Stomach (tissue), 9 donors: Measurements from ENCODE around the gene TNS1. TPM values are rescaled to one million over a fixed set of nuclear protein-coding genes. Genes with fewer than 3 reads are reported as not detected.

Experiments used
- DNase-seq, 2 donors: peaks; one replicate each; pipeline versions ENCODE4 v3.0.0 to v3.0.0-alpha.2; 2013 to 2019
- H3K27ac ChIP-seq, 5 donors: fragments of 200-600 bp in 4 of 5; sonication (generic) in 4 of 5; one replicate each; pipeline ENCODE4 v1.5.1; 2013 to 2019; ENCODE audit warnings: mild to moderate bottlenecking in 1 of 5, moderate library complexity in 1 of 5
- H3K27me3 ChIP-seq, 3 donors: fragments of 200-600 bp; sonication (generic); one replicate each; pipeline ENCODE4 v1.5.1; 2017 to 2019; ENCODE audit warnings: mixed run types in 1 of 3
- H3K36me3 ChIP-seq, 4 donors: fragments of 200-600 bp; sonication (generic); 1 replicate in 3 of 4; 2 replicates in 1 of 4; pipeline ENCODE4 v1.5.1; 2016 to 2019
- H3K4me1 ChIP-seq, 4 donors: fragments of 200-600 bp; sonication (generic); one replicate each; pipeline ENCODE4 v1.5.1; 2016 to 2019
- H3K4me3 ChIP-seq, 4 donors: fragments of 200-600 bp; sonication (generic) in 3 of 4; one replicate each; pipeline ENCODE4 v1.5.1; 2016 to 2019; ENCODE audit warnings: mild to moderate bottlenecking in 1 of 4
- H3K9me3 ChIP-seq, 4 donors: fragments of 200-600 bp; sonication (generic); one replicate each; pipeline ENCODE4 v1.5.1; 2016 to 2019
- CTCF ChIP-seq, 7 experiments: fragments of 450-650 bp in 4 of 7; fragments of 200-600 bp in 3 of 7; sonication (generic) in 3 of 7; IDR thresholded peaks; one replicate each; pipeline ENCODE4 v1.5.1; 2016 to 2019; ENCODE audit warnings: antibody characterized with exemption in 7 of 7, control low read depth in 2 of 7, mild to moderate bottlenecking in 1 of 7
- EP300 ChIP-seq: sonication (generic); formaldehyde crosslinking; IDR thresholded peaks from one replicate; pipeline ENCODE4 v1.6.1; 2017; ENCODE audit warnings: antibody characterized with exemption
- POLR2A ChIP-seq, 4 donors: fragments of 450-650 bp; IDR thresholded peaks; one replicate each; pipeline ENCODE4 v1.6.1; 2016; ENCODE audit warnings: antibody characterized with exemption in 4 of 4, control low read depth in 2 of 4, mild to moderate bottlenecking in 1 of 4, moderate library complexity in 1 of 4
- POLR2AphosphoS5 ChIP-seq, 3 donors: sonication (generic); formaldehyde crosslinking; IDR thresholded peaks; one replicate each; pipeline ENCODE4 v1.6.1; 2016; ENCODE audit warnings: antibody characterized with exemption in 3 of 3
- WGBS, 5 donors: extraction: QIAGEN DNeasy Blood & Tissue Kit in 3 of 5; methylation state at CpG; one replicate each; pipeline versions ENCODE4 v1.1.5 to v1.1.7; 2013 to 2018; 5-methylcytosine and 5-hydroxymethylcytosine counted together
- intact Hi-C: fragments of 100-400 bp; cut with DNase I; formaldehyde crosslinking; loops from one replicate; pipeline ENCODE4 v1.15.1; 2023; ENCODE audit warnings: low total_unique reads
- polyA plus RNA-seq, 3 donors: library from polyadenylated mRNA; stranded (reverse); fragments of 200-250 nt; gene quantifications; one replicate each; pipeline ENCODE4 v1.2.3, GENCODE V29; 2013
- total RNA-seq, 5 donors: library from RNA; depleted of rRNA; stranded (reverse); fragments of >200 nt; gene quantifications; one replicate each; pipeline versions ENCODE4 v1.1.0 to v1.2.3, GENCODE V29; 2014 to 2016
- donor health status: healthy with polysubstance abuse.
- donor health status: Bipolar disorder and iron deficiency.
- donor health status: healthy.

TNS1 gene
- total and polyA plus RNA-seq, 8 donors = 18.5 to 682 (median 160) TPM

GRCh38 chr2:217828336-217828735, 174.5 kb downstream of the TNS1 start:
- peaks cover 40 to 82% (median 70%) of the 10 kb centered on the region in 4 donors for H3K36me3 ChIP-seq
- DNase-seq = no peak
- peak overlapping the region in 4 of 5 donors; percentile 38 to 67 (median 56) for H3K27ac ChIP-seq
- WGBS, 5 donors = 64 to 85% (median 82%) methylated on average over 4 of the region's 4 CpGs
- no peaks in the 10 kb centered on the region for H3K27me3 ChIP-seq
- intact Hi-C loops = no loop called here
- H3K9me3 ChIP-seq = no peaks in the 10 kb centered on the region
- H3K4me1 ChIP-seq = peaks cover 10 to 66% (median 37%) of the 10 kb centered on the region in 4 donors
- TF ChIP-seq POLR2AphosphoS5 (IDR thresholded peaks at IDR 0.05) (no peak), POLR2A (IDR thresholded peaks at IDR 0.05) (no peak), EP300 (no peak), CTCF (IDR thresholded peaks at IDR 0.05) (no peak)
- no peak overlapping the region for H3K4me3 ChIP-seq

- Histone ChIP-seq H3K9me3 (no peaks in the 10 kb centered on the region), H3K36me3 (peaks cover 33 to 82% (median 66%) of the 10 kb centered on the region in 4 donors), H3K27ac (peak overlapping the region in 4 of 5 donors; percentile 38 to 67 (median 56)), H3K27me3 (no peaks in the 10 kb centered on the region), H3K4me1 (peaks cover 10 to 68% (median 36%) of the 10 kb centered on the region in 4 donors), H3K4me3 (no peak overlapping the region)
- peak in 1 of 2 donors; percentile 55 for DNase-seq
- 53 to 69% (median 64%) methylated on average over 13 to 14 of the region's 14 CpGs for WGBS, 5 donors
- intact Hi-C loops = no loop called here
- no peak for TF ChIP-seq POLR2AphosphoS5 (IDR thresholded peaks at IDR 0.05)
- TF ChIP-seq CTCF (IDR thresholded peaks at IDR 0.05) = no peak
- TF ChIP-seq POLR2A (IDR thresholded peaks at IDR 0.05) = no peak
- no peak for TF ChIP-seq EP300
Observed at GRCh38 chr2:217827430-217828201, 175.2 kb downstream of the TNS1 start.

DNA sequence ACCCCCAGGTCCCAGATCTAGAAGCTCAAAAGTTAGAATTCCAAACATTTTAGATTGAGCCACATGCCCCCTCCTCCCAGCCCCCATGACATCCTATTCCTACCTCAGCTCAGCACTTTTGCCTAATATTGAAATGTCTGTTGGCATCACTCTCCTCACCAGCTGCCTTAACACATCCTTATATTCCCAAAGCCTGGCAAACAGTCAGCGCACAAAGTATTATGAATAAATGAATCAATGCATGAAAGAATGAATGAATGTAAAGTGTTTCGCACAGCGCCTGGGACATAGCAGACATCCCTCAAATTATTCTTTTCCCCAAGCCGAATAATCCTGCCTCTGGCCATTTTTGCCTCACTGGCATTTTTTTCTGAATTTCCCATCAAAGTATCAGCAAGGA, 175.8 kb downstream of the TNS1 start:
- no peak for DNase-seq
- WGBS, 5 donors = 82 to 96% (median 94%) methylated on average over 4 of the region's 4 CpGs
- H3K4me1 ChIP-seq = peaks cover 10 to 69% (median 38%) of the 10 kb centered on the region in 4 donors
- H3K27me3 ChIP-seq = no peaks in the 10 kb centered on the region
- no peak overlapping the region for H3K4me3 ChIP-seq
- no peak for TF ChIP-seq EP300
- TF ChIP-seq POLR2AphosphoS5 (IDR thresholded peaks at IDR 0.05) = no peak
- no peak for TF ChIP-seq POLR2A (IDR thresholded peaks at IDR 0.05)
- TF ChIP-seq CTCF (IDR thresholded peaks at IDR 0.05) = no peak
- peaks cover 30 to 82% (median 63%) of the 10 kb centered on the region in 4 donors for H3K36me3 ChIP-seq
- H3K27ac ChIP-seq = peak overlapping the region in 4 of 5 donors; percentile 38 to 67 (median 56)
- intact Hi-C loops = no loop called here
- H3K9me3 ChIP-seq = no peaks in the 10 kb centered on the region

GRCh38 chr2:217826520-217826919, 176.3 kb downstream of the TNS1 start:
- TF ChIP-seq CTCF (IDR thresholded peaks at IDR 0.05) (no peak), POLR2AphosphoS5 (IDR thresholded peaks at IDR 0.05) (no peak), EP300 (no peak), POLR2A (IDR thresholded peaks at IDR 0.05) (no peak)
- 61 to 86% (median 76%) methylated on average over 6 of the region's 6 CpGs for WGBS, 5 donors
- H3K4me1 ChIP-seq = peaks cover 10 to 72% (median 40%) of the 10 kb centered on the region in 4 donors
- no peaks in the 10 kb centered on the region for H3K27me3 ChIP-seq
- H3K4me3 ChIP-seq = no peak overlapping the region
- intact Hi-C loops = no loop called here
- H3K36me3 ChIP-seq = peaks cover 31 to 82% (median 63%) of the 10 kb centered on the region in 4 donors
- peak overlapping the region in 4 of 5 donors; percentile 38 to 67 (median 56) for H3K27ac ChIP-seq
- no peak for DNase-seq
- no peaks in the 10 kb centered on the region for H3K9me3 ChIP-seq
